PFSK-1 (cell line): ENCODE measurements around the gene TSEN2.

ENCODE experiments used
- FOXP2 ChIP-seq: optimal IDR thresholded peaks from 2 replicates; pipeline ENCODE3; 2011; ENCODE audit warnings: borderline replicate concordance, control low read depth, inconsistent platforms; ENCODE audit not compliant: insufficient read depth; ENCODE audit errors: extremely low read length, extremely low read depth
- POLR2AphosphoS5 ChIP-seq: IDR thresholded peaks from 2 replicates; pipeline ENCODE4 v1.6.1; 2012; ENCODE audit warnings: low read depth, mild to moderate bottlenecking, control low read depth, low read length, moderate library complexity
- SIN3A ChIP-seq: IDR thresholded peaks from 2 replicates; pipeline ENCODE4 v1.6.1; 2012; ENCODE audit warnings: mild to moderate bottlenecking, low read length, moderate library complexity, borderline replicate concordance; ENCODE audit not compliant: insufficient read depth
- TAF1 ChIP-seq: IDR thresholded peaks from 2 replicates; pipeline ENCODE4 v1.6.1; 2012; ENCODE audit warnings: low read length, control low read depth, borderline replicate concordance; ENCODE audit not compliant: insufficient read depth
- TF ChIP-seq, protein P1 (sequence below), 2 experiments: IDR thresholded peaks; 2 replicates each; pipeline versions ENCODE4 v1.6.1 to v1.8.0; 2011 to 2012; ENCODE audit warnings: low read depth in 2 of 2, low read length in 2 of 2, control low read depth in 1 of 2, inconsistent platforms in 1 of 2, mild to moderate bottlenecking in 1 of 2, moderate library complexity in 1 of 2; ENCODE audit not compliant: insufficient read depth in 1 of 2

The TSEN2 gene

DNA sequence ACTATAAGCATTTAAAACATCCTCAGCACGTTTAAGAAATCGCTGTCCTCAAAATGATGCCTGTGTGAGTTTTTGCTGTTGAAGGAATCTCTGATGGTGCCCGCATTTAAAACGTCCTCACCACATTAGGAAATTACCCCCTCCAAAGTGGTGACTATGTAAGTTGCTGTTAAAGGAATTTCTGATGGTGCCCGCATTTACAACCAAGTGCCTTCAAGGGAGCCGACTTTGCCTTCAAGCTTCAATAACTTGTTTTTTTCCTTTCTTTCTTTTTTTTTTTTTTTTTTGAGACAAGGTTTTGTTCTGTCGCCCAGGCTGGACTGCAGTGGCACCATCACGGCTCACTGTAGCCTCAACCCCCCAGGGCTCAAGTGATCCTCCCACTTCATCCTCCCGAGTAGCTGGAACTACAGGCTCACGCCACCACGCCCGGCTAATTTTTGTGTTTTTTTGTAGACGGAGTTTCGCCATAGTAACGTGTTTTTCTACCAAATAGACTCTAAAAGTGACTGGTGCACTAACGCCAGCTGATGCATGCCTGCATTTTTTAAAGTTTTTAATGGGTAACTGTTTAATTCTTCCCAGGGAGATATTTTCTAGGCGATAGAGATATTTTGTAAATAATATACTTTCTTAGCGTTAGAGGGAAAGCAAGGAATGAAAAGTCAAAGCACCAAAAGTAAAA, 19.0 kb upstream of the TSEN2 start:
- TF ChIP-seq SIN3A (no peak), POLR2AphosphoS5 (no peak), FOXP2 (no peak), TAF1 (no peak)
- TF ChIP-seq, protein P1, sequence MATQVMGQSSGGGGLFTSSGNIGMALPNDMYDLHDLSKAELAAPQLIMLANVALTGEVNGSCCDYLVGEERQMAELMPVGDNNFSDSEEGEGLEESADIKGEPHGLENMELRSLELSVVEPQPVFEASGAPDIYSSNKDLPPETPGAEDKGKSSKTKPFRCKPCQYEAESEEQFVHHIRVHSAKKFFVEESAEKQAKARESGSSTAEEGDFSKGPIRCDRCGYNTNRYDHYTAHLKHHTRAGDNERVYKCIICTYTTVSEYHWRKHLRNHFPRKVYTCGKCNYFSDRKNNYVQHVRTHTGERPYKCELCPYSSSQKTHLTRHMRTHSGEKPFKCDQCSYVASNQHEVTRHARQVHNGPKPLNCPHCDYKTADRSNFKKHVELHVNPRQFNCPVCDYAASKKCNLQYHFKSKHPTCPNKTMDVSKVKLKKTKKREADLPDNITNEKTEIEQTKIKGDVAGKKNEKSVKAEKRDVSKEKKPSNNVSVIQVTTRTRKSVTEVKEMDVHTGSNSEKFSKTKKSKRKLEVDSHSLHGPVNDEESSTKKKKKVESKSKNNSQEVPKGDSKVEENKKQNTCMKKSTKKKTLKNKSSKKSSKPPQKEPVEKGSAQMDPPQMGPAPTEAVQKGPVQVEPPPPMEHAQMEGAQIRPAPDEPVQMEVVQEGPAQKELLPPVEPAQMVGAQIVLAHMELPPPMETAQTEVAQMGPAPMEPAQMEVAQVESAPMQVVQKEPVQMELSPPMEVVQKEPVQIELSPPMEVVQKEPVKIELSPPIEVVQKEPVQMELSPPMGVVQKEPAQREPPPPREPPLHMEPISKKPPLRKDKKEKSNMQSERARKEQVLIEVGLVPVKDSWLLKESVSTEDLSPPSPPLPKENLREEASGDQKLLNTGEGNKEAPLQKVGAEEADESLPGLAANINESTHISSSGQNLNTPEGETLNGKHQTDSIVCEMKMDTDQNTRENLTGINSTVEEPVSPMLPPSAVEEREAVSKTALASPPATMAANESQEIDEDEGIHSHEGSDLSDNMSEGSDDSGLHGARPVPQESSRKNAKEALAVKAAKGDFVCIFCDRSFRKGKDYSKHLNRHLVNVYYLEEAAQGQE (IDR thresholded peaks at IDR 0.05; ENCODE audit: insufficient read depth in 1 of 2, low read depth in 2 of 2, low read length in 2 of 2): no peak

GRCh38 chr3:12465836-12466225, 18.4 kb upstream of the TSEN2 start:
- TF ChIP-seq TAF1 (peak; percentile 37; the same call in 1 of the 2 replicates), SIN3A (no peak)

DNA sequence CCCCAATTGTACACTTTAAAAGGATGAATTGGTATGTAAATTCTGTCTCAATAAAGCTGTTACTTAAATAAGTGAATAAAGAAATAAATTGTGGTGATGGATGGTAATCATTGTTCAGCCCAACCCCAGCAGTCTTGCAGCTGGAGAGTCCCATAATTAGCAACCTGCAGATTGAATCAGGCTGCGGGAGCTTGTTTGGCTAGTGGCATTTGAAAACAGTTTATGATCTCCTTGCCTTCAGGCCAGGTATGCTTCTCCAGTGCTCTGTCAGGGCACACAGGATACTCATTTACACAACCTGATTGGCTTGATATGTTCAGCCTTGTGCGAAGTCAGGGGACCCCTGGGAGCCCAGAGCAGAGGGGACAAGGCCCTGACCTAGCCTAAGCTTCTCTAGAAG, 16.5 kb upstream of the TSEN2 start:
- TF ChIP-seq FOXP2: no peak
- TF ChIP-seq TAF1: no peak
- TF ChIP-seq POLR2AphosphoS5: no peak
- TF ChIP-seq, protein P1 (IDR thresholded peaks at IDR 0.05; ENCODE audit: insufficient read depth in 1 of 2, low read depth in 2 of 2, low read length in 2 of 2): no peak
- TF ChIP-seq SIN3A: no peak

DNA sequence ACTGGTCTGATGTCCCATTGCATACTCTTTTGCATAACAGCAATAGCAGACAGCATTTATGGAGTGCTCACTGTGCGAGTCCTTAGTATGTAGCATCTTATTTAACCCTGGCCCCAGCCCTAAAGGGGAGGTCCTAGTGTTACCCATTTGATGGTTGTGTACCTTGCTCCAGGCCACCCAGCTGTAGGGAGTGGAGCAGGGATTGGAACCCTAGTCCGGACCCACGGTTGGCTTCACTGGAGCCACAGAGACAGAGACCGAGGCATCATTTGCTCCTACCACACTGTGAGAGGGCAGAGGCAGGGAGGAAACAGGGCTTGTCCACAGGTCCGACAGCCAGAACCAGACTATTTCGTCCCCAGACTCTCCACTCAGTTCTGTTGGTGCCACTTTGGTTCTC, 16.0 kb upstream of the TSEN2 start:
- no peak for TF ChIP-seq TAF1
- TF ChIP-seq FOXP2: no peak
- no peak for TF ChIP-seq POLR2AphosphoS5
- no peak for TF ChIP-seq SIN3A
- TF ChIP-seq, protein P1 (IDR thresholded peaks at IDR 0.05; ENCODE audit: insufficient read depth in 1 of 2, low read depth in 2 of 2, low read length in 2 of 2): no peak

DNA sequence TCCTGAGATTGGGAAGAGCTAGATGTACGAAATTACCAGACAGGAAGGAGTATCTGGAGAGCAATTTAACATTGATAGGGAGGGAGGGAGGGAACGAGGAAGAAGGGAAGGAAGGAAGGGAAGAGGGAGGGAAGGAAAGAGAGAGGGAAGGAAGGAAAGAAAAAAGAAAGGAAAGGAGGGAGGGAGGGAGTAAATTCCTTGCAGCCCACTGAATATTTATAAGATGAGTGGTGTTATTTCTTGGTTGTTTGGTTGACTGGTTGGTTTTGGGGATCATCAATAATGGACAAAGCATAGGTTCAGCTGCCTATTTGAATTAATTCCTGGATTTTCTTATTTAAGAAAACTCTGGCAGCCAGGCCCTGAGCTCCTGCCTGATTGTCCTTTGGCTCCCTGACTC, 15.5 kb upstream of the TSEN2 start:
- TF ChIP-seq, protein P1 (IDR thresholded peaks at IDR 0.05; ENCODE audit: insufficient read depth in 1 of 2, low read depth in 2 of 2, low read length in 2 of 2): no peak
- no peak for TF ChIP-seq POLR2AphosphoS5
- TF ChIP-seq SIN3A: no peak
- TF ChIP-seq TAF1: no peak
- TF ChIP-seq FOXP2: no peak
